SK-N-SH treated with all-trans-retinoic acid at 6 μM for 48 hours (cell line): Measurements from ENCODE around the gene PYGL.

Experiments
- ATAC-seq: fragments of 200-7000 bp; cut with Tn5 transposase; 3 replicates; pipeline ENCODE4 v1.9.1; 2020; ENCODE audit warnings: mild to moderate bottlenecking, moderate library complexity
- ARNTL ChIP-seq: fragments of 450-650 bp; formaldehyde crosslinking; IDR thresholded peaks from 2 replicates; pipeline ENCODE4 v1.5.0; 2020; ENCODE audit warnings: low read depth, mild to moderate bottlenecking, moderate library complexity, borderline replicate concordance
- CREB5 ChIP-seq: fragments of 250-450 bp; sonication (Bioruptor Pico); IDR thresholded peaks from 2 replicates; pipeline ENCODE4 v1.5.1; 2020; ENCODE audit warnings: low read depth, mild to moderate bottlenecking, moderate library complexity
- CSDC2 ChIP-seq: fragments of 250-450 bp; sonication (Bioruptor Pico); IDR thresholded peaks from 2 replicates; pipeline ENCODE4 v1.5.0; 2020; ENCODE audit warnings: mild to moderate bottlenecking, moderate library complexity
- CSRNP3 ChIP-seq: fragments of 250-450 bp; sonication (Bioruptor Pico); IDR thresholded peaks from 2 replicates; pipeline ENCODE4 v1.5.1; 2021; ENCODE audit warnings: mild to moderate bottlenecking, moderate library complexity
- ESRRG ChIP-seq: fragments of 250-450 bp; sonication (Bioruptor Pico); IDR thresholded peaks from 2 replicates; pipeline ENCODE4 v1.6.1; 2021; ENCODE audit warnings: mild to moderate bottlenecking
- OSR1 ChIP-seq: fragments of 250-450 bp; sonication (Bioruptor Pico); IDR thresholded peaks from 2 replicates; pipeline ENCODE4 v1.8.0; 2022; ENCODE audit warnings: moderate library complexity, mild to moderate bottlenecking, inconsistent platforms
- PATZ1 ChIP-seq: fragments of 250-450 bp; sonication (Bioruptor Pico); IDR thresholded peaks from 2 replicates; pipeline ENCODE4 v1.8.0; 2020; ENCODE audit warnings: mild to moderate bottlenecking, moderate library complexity, borderline replicate concordance
- PPARA ChIP-seq: fragments of 250-450 bp; sonication (Bioruptor Pico); IDR thresholded peaks from 2 replicates; pipeline ENCODE4 v1.5.0; 2020; ENCODE audit warnings: mild to moderate bottlenecking, borderline replicate concordance
- RARB ChIP-seq: fragments of 250-450 bp; sonication (Bioruptor Pico); IDR thresholded peaks from 2 replicates; pipeline ENCODE4 v1.8.0; 2021; ENCODE audit warnings: mild to moderate bottlenecking, moderate library complexity
- SNAI2 ChIP-seq: fragments of 250-450 bp; sonication (Bioruptor Pico); IDR thresholded peaks from 2 replicates; pipeline ENCODE4 v1.5.0; 2020; ENCODE audit warnings: mild to moderate bottlenecking, moderate library complexity
- TCF4 ChIP-seq: fragments of 250-450 bp; sonication (Bioruptor Pico); IDR thresholded peaks from 2 replicates; pipeline ENCODE4 v1.8.0; 2021; ENCODE audit warnings: mild to moderate bottlenecking, moderate library complexity, borderline replicate concordance
- TOX ChIP-seq: fragments of 250-450 bp; sonication (Bioruptor Pico); IDR thresholded peaks from 2 replicates; pipeline ENCODE4 v1.8.0; 2021; ENCODE audit warnings: mild to moderate bottlenecking, moderate library complexity, borderline replicate concordance
- TSHZ2 ChIP-seq: fragments of 250-450 bp; sonication (Bioruptor Pico); IDR thresholded peaks from 2 replicates; pipeline ENCODE4 v1.5.0; 2020; ENCODE audit warnings: mild to moderate bottlenecking, moderate library complexity
- ZC3H10 ChIP-seq: fragments of 250-450 bp; sonication (Bioruptor Pico); IDR thresholded peaks from 2 replicates; pipeline ENCODE4 v1.5.1; 2021; ENCODE audit warnings: mild to moderate bottlenecking, moderate library complexity
- ZFP3 ChIP-seq: fragments of 250-450 bp; sonication (Bioruptor Pico); IDR thresholded peaks from 2 replicates; pipeline ENCODE4 v1.5.0; 2020; ENCODE audit warnings: mild to moderate bottlenecking, moderate library complexity
- ZFP30 ChIP-seq: fragments of 450-650 bp; formaldehyde crosslinking; IDR thresholded peaks from 2 replicates; pipeline ENCODE4 v1.5.0; 2022; ENCODE audit warnings: mild to moderate bottlenecking, moderate library complexity
- ZNF70 ChIP-seq: fragments of 450-650 bp; formaldehyde crosslinking; IDR thresholded peaks from 2 replicates; pipeline ENCODE4 v1.5.0; 2020; ENCODE audit warnings: mild to moderate bottlenecking, moderate library complexity

PYGL gene

GRCh38 chr14:50882932-50883826 is 61.1 kb downstream of the PYGL start:
- ATAC-seq, result no peak
- TF ChIP-seq CSRNP3 (CRISPR knock-in tag) (no peak), RARB (CRISPR knock-in tag) (no peak), ZC3H10 (CRISPR knock-in tag) (no peak), PPARA (CRISPR knock-in tag) (no peak), ZFP3 (no peak), PATZ1 (CRISPR knock-in tag) (no peak), TOX (no peak), CSDC2 (CRISPR knock-in tag) (no peak), TSHZ2 (no peak), ESRRG (CRISPR knock-in tag) (no peak), SNAI2 (CRISPR knock-in tag) (no peak), TCF4 (CRISPR knock-in tag) (no peak), ZNF70 (CRISPR knock-in tag) (no peak), ZFP30 (CRISPR knock-in tag) (no peak)

DNA sequence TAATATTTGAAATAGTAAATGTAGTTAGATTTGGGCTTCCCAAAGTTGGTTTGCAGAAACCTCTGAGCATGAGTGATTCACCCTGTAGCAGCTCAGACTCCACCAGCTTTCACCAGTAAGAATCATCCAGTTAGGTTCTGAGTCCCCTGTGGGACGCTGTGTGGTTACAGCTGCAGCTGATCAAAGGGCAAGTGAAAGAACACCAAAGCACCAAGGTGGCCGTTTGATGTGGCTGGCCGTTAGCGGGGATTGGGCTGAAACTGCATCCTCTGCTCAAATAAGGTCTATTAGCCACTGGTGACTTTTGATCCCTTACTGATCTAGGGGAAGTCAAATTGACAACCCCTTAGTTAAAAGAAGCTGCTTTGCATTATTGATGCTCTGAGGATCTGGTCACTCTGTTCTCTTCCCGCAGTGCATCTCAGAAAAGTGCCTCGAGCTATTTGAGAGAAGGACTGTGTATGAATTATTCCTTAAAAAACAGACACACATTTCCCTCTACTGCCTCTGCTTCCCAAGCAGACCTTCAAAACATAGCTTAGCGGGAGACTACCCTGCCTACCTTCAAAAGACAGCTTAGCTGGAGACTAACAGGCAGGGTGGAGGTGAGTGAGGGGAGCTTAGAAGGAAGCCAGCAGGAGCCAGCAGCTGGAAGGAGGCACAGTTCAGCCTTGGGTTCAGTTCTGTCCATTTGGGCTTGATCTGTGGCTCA is 68.8 kb downstream of the PYGL start:
- no peak for TF ChIP-seq TCF4 (CRISPR knock-in tag)
- TF ChIP-seq PATZ1 (CRISPR knock-in tag), result no peak
- TF ChIP-seq, all 23 proteins: peak for 0
- no peak for ATAC-seq

DNA sequence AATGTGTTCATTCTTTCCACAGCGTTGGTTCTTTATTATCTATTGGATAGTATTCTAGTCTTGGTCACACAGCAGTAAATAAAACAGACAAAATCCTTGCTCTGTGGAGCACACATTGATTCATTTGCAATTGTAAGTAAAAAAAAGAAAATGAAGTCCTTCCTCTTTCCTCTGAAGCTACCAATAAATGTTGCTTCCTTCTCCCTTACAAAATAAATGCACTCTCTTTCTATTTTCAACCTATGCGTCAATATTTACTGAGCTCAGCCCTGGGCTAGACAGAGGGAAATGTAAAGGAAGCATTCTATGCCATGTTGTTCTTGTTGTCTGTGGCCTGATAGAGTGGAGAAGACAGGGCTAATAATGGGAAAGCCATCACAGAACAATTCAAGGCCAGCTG is 69.5 kb downstream of the PYGL start:
- ATAC-seq, result no peak
- TF ChIP-seq CREB5 (no peak), ZFP30 (CRISPR knock-in tag) (no peak), TSHZ2 (no peak), ARNTL (CRISPR knock-in tag) (no peak), ZC3H10 (CRISPR knock-in tag) (no peak), OSR1 (CRISPR knock-in tag) (no peak), ZFP3 (no peak)
